SIG-M5 treated with dmso at 0.1 percent for 504 hours (cell line): ENCODE results near the gene PHACTR4.
A peak's percentile ranks its signal among the peaks of the same experiment; 100 is the strongest.
"Not testable (repeated sequence)": the region's sequence is repeated elsewhere in the genome, so short reads cannot be mapped to it uniquely, and the experiment has no call there.

Experiments used
- DNase-seq: peaks from one replicate; lab custom pipeline; 2025; ENCODE audit not compliant: unreplicated experiment; lab: John Stamatoyannopoulos, UW

The PHACTR4 gene

DNA sequence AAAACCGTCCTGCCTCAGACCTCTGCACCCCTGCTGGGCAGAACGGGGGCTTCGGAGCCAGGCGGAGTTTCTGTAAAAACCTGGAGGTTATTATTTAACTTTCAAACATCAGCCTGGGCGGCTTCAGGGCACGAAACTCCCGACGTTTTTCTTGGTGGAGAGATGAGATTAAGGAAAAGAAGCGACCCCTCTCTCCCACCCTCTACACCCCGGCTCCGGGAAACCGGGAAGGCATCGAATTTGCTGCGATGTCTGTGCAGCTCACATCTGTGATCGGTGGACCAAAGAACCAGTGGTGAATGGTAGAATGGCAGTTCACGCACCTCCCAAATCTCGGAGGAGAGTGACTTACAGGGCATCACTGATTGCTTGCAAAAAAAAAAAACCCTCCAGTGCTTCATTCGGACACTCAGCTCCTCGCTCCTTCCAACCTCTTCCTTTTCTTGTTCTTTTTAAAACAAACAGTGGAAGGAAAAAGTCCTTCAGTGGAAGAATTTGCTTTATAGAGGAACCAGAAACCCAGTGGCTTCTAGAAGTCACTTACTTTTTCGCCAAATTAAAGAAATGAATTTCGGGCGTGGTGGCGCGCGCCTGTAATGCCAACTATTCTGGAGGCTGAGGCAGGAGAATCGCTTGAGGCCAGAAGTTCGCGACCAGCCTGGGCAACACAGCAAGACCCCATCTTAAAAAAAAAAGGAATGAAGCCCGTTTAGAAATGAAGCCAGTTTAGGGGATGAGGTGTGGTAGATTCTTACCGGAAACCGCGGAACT lies 884 bp downstream of the PHACTR4 start:
- peak; percentile 21 for DNase-seq

DNA sequence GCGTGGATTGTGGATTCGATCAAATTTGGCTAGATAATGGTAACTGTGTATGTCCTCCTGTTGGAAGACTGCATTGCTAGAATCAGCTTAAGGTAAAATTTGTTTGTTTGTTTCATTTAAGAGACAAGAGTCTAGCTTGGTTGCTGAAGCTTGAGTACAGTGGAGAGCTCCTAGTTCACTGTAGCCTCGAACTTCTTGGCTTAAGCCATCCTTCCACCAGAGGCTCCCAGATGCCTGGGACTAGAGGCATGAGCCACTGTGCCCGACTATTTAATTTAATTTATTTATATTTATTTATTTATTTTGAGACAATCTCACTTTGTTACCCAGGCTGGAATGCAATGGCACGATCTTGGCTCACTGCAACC lies 1.5 kb downstream of the PHACTR4 start:
- DNase-seq: no peak

DNA sequence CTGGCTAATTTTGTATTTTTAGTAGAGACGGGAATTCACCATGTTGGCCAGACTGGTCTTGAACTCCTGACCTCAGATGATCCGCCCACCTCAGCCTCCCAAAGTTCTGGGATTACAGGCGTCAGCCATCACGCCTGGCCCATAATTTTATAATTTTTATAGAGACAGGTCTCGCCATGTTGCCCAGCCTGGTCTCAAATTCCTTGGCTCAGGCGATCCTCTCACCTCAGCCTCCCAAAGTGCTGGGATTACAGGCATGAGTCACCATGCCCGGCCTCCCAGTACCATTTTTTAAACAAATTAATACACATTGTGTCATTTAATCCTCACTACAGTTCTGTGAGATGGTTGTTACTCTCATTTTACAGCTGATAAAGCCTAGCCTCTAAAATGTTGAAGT lies 3.9 kb downstream of the PHACTR4 start:
- DNase-seq: not testable (repeated sequence)

DNA sequence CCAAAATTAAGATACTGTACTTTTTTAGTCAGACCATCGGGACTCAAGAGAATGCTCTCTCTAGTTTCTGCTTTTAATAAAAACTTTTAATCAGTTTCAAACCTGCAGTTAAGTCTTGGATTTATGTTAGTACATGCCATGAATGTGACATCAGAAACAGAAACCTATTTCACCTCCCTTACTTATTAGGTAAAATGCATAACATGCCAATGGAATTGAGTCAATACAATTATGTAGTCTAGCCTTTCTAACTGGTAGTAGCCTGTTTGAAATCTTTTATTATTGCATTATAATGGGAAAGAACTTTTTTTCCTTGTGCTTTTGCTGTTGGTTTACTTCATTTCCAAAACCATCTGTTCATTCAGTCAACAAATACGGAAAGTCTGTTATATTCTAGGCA lies 4.8 kb downstream of the PHACTR4 start:
- no peak for DNase-seq

DNA sequence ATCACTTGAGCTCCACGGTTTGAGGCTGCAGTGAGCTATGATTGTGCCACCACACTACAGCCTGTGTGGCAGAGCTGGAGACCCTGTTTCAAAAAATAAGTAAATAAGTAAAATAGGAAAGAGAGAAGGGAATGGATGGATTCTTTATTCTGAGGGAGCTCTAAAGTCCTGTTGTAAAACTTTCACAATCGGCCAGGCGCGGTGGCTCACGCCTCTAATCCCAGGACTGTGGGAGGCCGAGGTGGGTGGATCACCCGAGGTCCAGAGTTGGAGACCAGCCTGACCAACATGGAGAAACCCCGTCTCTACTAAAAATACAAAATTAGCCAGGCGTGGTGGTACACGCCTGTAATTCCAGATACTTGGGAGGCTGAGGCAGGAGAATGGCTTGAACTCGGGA lies 6.1 kb downstream of the PHACTR4 start:
- not testable (repeated sequence) for DNase-seq

DNA sequence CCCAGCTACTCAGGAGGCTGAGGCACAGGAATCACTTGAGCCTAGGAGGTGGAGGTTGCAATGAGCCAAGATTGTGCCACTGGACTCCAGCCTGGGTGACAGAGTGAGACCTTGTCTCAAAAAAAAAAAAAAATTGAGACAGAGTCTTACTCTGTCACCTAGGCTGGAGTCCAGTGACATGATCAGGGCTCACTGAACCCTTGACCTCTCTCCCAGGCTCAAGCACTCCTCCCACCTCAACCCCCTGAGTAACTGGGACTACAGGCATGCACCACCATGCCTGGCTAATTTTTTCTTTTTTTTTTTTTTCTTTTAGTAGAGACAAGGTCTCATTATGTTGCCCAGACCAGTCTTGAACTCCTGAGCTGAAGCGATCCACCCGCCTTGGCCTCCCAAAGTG lies 6.7 kb downstream of the PHACTR4 start:
- DNase-seq: not testable (repeated sequence)

DNA sequence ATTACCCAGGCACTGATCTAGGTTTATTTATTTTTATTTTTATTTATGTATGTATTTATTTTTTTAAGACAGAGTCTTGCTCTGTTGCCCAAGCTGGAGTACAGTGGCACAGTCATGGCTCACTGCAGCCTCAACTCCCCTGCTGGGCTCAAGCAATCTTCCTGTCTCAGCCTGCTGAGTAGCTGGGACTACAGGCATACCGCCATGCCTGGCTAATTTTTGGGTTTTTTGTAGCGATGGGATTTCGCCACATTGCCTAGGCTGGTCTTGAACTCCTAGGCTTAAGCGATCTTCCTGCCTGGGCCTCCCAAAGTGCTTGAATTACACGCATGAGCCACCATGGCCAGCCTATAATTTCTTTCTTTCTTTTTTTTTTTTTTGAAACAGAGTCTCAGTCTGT lies 9.4 kb downstream of the PHACTR4 start:
- no peak for DNase-seq

DNA sequence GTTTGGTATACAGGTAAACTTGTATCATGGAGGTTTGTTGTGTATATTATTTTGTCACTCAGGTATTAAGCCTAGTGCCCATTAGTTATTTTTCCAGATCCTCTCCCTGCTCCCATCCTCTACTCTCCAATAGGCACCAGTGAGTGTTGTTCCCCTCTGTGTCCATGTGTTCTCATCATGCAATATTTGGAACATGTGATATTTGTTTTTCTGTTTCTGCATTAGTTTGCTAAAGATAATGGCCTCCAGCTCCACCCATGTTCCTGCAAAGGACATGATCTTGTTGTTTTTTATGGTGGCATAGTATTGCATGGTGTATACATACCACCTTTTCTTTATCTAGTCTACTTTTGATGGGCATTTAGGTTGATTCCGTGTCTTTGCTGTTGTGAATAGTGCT lies 10.9 kb downstream of the PHACTR4 start:
- no peak for DNase-seq

DNA sequence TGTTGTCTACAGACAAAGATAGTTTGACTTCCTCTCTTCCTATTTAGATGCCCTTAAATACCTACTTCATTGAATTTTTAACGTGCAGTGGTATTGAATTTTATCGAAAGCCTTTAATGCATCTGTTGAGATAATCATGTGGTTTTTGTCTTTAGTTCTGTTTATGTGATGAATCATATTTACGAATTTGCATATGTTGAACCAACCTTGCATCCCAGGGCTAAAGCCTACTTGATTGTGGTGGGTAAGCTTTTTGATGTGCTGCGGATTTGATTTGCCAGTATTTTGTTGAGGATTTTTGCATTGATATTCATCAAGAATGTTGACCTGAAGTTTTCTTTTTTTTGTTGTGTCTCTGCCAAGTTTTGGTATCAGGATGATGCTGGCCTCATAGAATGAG lies 14.2 kb downstream of the PHACTR4 start:
- not testable (repeated sequence) for DNase-seq

- DNase-seq: peak; percentile 85
Observed at GRCh38 chr1:28392027-28392652, 22.6 kb downstream of the PHACTR4 start.

- no peak for DNase-seq
Observed at GRCh38 chr1:28394136-28394535, 24.6 kb downstream of the PHACTR4 start.

- no peak for DNase-seq
Observed at GRCh38 chr1:28395181-28395580, 25.6 kb downstream of the PHACTR4 start.

DNA sequence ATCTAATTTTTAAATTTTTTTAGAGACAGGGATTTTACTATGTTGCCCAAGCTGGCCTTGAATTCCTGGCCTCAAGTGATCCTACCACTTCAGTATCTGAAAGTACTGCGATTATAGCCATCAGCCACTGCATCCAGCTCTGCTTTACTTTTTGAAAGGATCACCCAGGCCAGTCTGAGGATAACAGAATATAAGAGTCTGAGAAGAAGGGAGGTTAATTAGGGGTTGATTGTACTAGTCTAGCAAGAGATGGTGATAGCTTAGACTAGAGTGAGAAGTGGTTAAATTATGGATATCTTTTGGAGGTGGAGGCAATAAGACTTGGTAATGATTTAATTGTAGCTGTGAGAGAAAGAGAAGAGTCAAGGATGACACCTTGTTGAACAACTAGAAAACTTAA lies 32.2 kb downstream of the PHACTR4 start:
- DNase-seq: no peak

GRCh38 chr1:28409090-28409489 lies 39.5 kb downstream of the PHACTR4 start:
- no peak for DNase-seq

- no peak for DNase-seq
Observed at GRCh38 chr1:28411656-28412055, 42.1 kb downstream of the PHACTR4 start.

DNA sequence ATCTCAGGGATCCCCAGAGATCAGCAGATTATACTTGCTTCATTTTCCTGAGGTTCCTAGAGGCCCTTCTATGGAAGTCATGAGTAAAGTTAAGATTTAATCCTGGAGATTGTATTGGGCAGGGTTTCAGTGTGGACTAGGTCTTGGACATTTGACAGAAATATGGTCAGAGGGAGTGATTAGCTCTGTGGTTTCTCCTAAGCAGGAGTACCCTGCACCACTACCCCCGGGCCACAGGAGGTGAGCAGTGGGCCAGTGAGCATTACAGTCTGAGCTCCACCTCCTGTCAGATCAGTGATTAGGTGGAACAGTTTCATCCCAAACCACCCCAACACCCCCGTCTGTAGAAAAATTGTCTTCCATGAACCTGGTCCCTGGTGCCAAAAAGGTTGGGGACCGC lies 43.2 kb downstream of the PHACTR4 start:
- no peak for DNase-seq

DNA sequence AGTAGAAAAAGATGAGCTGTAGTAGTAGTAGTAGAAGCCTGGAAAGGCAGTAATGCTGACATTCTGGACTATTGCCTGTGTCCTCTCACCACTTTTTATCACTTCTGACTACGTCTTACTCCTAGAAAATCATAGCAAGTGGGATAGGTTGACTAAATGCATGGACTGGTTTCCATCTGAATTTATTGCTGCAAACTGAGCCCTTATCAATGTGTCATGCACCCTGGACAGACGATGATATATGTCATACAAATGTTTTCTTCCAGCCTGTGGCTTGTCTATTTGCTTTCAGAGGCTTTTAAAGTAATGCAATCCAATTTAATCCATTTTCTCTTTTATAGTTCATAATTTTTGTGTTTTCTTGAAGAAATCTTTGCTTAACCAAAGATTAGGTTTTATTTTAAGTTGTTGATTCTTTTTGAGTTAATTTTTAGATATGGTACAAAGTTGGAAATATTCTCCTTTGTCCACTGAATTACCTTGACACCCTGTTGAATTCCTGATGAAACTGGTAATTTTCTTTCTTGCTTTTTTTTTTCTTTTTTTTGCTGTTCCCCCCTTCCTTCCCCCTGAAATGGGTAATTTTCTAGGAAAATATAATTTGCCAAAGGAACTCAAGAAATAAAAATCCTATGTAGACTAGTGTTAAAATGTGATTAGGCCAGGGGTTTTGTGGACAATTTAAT lies 47.1 kb downstream of the PHACTR4 start:
- DNase-seq: no peak

DNA sequence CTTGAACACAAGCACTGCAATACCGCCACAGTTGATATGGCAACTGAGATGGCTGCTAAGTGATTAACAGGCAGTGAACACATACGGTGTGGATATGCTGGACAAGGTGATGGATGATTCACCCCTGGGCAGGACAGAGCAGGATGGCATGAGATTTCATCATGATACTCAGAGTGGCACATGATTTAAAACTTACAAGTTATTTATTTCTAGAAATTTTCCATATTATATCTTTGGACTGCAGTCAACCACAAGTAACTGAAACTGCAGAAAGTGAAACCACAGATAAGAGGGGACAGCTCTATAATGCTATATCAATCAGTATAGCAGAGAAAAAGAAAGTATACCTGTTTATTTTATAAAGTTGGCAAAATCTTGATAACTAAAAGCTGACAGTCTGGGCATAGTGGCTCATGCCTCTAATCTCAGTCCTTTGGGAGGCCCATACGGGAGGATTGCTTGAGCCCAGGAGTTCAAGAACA lies 47.9 kb downstream of the PHACTR4 start:
- DNase-seq: no peak

GRCh38 chr1:28417926-28418637 lies 48.5 kb downstream of the PHACTR4 start:
- DNase-seq: no peak

- no peak for DNase-seq
Observed at GRCh38 chr1:28421744-28422143, 52.2 kb downstream of the PHACTR4 start.

DNA sequence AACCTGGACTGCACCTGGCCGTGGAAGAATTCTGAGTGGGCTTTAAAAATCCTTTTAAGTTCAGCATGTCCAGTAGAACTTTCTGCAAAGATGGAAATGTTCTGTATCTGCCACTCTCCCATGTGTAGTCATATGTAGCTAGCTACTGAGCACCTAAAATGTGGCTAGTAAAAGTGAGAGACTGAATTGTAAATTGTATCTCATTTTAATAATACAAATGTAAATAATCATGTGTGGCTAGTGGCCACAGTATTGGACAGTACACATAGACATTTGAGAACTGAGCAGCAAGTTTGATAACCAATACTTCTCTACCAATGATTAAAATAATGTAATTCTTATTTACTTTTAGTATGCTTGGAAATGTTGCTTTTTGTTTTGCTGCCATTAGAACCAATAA lies 57.3 kb downstream of the PHACTR4 start:
- no peak for DNase-seq
